Measurements from ENCODE around the gene NAGS.

- TF ChIP-seq CTCF (IDR thresholded peaks at IDR 0.05) (no peak), ZSCAN20 (CRISPR knock-in tag; IDR thresholded peaks at IDR 0.05) (no peak), FOSL2 (IDR thresholded peaks at IDR 0.05) (no peak), FOSL2 (CRISPR knock-in tag; IDR thresholded peaks at IDR 0.05) (no peak), CBX2 (IDR thresholded peaks at IDR 0.05; ENCODE audit: borderline replicate concordance, low read depth) (no peak), CHD4 (IDR thresholded peaks at IDR 0.05; ENCODE audit: borderline replicate concordance) (no peak), RCOR1 (IDR thresholded peaks at IDR 0.05; ENCODE audit: low read depth, low read length) (no peak), RARB (CRISPR knock-in tag; IDR thresholded peaks at IDR 0.05) (no peak), POLR2AphosphoS2 (conservative IDR thresholded peaks at IDR 0.05; ENCODE audit: low read length) (no peak), KDM1A (IDR thresholded peaks at IDR 0.05; ENCODE audit: low read depth) (no peak), RAD21 (conservative IDR thresholded peaks at IDR 0.05 in 1 of 2, IDR thresholded peaks at IDR 0.05 in 1 of 2) (no peak), NR3C1 (IDR thresholded peaks at IDR 0.05) (no peak)
- TF ChIP-seq, protein P1, sequence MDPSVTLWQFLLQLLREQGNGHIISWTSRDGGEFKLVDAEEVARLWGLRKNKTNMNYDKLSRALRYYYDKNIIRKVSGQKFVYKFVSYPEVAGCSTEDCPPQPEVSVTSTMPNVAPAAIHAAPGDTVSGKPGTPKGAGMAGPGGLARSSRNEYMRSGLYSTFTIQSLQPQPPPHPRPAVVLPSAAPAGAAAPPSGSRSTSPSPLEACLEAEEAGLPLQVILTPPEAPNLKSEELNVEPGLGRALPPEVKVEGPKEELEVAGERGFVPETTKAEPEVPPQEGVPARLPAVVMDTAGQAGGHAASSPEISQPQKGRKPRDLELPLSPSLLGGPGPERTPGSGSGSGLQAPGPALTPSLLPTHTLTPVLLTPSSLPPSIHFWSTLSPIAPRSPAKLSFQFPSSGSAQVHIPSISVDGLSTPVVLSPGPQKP (IDR thresholded peaks at IDR 0.05; ENCODE audit: low read depth, low read length) = no peak
Measured at GRCh38 chr17:43983196-43983514, 21.3 kb upstream of the NAGS start.
